GM12891 (cell line): Measurements from ENCODE around the gene PHOSPHO1.

ENCODE experiments used
- DNase-seq: peaks from one replicate; pipeline ENCODE4 v3.0.0; 2011; ENCODE audit warnings: low spot score; ENCODE audit not compliant: insufficient read length
- FAIRE-seq: peaks from 2 replicates; lab custom pipeline; 2011; peaks lifted over from hg19 to GRCh38; lab: Jason Lieb, UNC
- PAX5 ChIP-seq: IDR thresholded peaks from 2 replicates; pipeline ENCODE4 v1.6.1; 2011; ENCODE audit warnings: low read length, moderate library complexity, mild to moderate bottlenecking; ENCODE audit not compliant: insufficient read depth, severe bottlenecking
- POLR2A ChIP-seq: IDR thresholded peaks from 2 replicates; pipeline ENCODE4 v1.6.1; 2011; ENCODE audit warnings: low read depth, low read length, control low read depth
- POLR2AphosphoS5 ChIP-seq: IDR thresholded peaks from 2 replicates; pipeline ENCODE4 v1.6.1; 2011; ENCODE audit warnings: low read depth, low read length, control low read depth
- POU2F2 ChIP-seq: IDR thresholded peaks from 2 replicates; pipeline ENCODE4 v1.6.1; 2011; ENCODE audit warnings: low read depth, mild to moderate bottlenecking, control low read depth, low read length, moderate library complexity
- SPI1 ChIP-seq: IDR thresholded peaks from 2 replicates; pipeline ENCODE4 v1.6.1; 2011; ENCODE audit warnings: low read depth, low read length, control low read depth
- TAF1 ChIP-seq: IDR thresholded peaks from 2 replicates; pipeline ENCODE4 v1.6.1; 2011; ENCODE audit warnings: low read depth, low read length, control low read depth

Gene PHOSPHO1

DNA sequence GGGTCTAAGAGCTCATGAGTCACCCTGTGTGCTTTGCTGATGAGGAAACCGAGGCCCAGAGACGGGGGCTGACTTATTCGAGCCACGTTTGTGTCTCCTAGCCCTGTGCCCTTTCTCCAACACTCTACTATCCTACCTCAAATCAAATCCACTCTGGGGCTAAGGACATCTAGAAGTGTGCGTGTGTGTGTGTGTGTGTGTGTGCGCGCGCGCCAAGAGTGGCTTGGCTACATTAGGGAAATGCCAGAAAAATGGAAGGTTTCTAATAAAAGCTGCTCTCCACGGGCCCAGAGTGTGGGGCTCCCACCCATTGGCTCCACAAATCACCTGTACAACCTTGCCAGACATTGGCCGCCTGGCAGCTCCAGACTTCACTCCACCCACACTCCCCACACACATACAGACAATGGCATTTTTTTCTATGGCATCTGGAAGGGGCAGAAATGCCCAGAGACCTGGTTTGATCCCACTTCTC, 30.3 kb upstream of the PHOSPHO1 start:
- TF ChIP-seq POLR2AphosphoS5 = no peak
- no peak for TF ChIP-seq PAX5
- FAIRE-seq (no peak), DNase-seq (no peak)

- DNase-seq = peak; percentile 53
- TF ChIP-seq TAF1 (no peak), SPI1 (no peak), POU2F2 (no peak), POLR2AphosphoS5 (no peak), PAX5 (no peak), POLR2A (no peak)
- FAIRE-seq = no peak
Observed at GRCh38 chr17:49260011-49260816, 29.6 kb upstream of the PHOSPHO1 start.

- no peak for DNase-seq
- TF ChIP-seq TAF1 (no peak), POLR2AphosphoS5 (no peak), POU2F2 (no peak), POLR2A (no peak), SPI1 (no peak), PAX5 (no peak)
- FAIRE-seq = no peak
Observed at GRCh38 chr17:49259663-49260010, 29.1 kb upstream of the PHOSPHO1 start.

DNA sequence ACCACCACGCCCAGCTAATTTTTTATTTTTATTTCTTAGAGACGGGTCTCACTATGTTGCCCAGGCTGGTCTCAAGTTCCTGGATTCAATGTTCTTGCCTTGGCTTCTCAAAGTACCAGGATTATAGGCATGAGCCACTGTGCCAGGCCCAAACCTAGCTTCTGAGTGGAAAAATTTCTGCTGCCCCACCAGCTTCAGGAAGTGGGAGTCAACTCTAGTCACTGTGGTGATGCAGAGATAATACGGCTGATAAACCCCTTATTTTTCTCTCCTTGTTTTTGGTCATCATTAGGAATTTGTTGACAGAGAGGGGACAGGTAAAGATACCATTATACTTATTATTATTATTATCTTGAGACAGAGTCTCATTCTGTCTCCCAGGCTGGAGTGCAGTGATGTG, 27.8 kb upstream of the PHOSPHO1 start:
- TF ChIP-seq SPI1 (no peak), POLR2AphosphoS5 (no peak), POLR2A (no peak)
- no peak for DNase-seq
- FAIRE-seq = no peak

DNA sequence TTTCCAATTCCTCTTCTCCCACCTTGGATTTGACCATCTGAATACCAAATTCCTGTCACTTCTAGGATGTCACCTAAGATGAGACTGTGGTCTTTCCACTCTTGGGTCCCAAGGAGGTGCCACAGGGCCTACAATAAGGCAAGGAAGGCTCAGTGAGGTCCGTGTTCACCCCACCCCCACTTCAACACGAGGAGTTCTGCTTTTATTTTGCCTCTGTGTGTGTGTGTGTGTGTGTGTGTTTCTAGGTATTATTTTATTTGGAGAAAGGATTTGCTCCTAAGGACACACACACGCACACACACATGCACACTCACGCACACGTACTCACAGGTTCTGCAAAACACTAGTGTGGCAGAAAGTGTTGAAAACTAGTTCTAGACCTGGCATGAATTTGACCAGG, 24.5 kb upstream of the PHOSPHO1 start:
- no peak for FAIRE-seq
- DNase-seq = no peak
- TF ChIP-seq TAF1 = no peak
- no peak for TF ChIP-seq POLR2AphosphoS5
- TF ChIP-seq POLR2A = no peak
- no peak for TF ChIP-seq POU2F2
- no peak for TF ChIP-seq SPI1
- no peak for TF ChIP-seq PAX5

DNA sequence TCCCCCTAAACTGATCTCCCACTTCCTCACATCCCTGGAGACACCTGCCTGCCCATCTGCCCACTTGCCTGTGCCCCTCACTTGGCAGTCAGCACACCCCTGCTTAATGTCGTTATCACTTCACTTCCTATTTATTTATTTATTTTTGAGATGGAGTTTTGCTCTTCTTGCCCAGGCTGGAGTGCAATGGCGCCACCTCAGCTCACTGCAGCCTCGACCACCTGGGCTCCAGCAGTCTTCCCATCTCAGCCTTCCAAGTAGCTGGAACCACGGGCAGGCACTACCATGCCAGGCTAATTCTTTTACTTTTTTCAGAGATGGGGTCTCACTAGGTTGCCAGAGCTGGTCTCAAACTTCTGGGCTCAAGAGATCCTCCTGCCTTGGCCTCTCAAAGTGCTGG, 23.5 kb upstream of the PHOSPHO1 start:
- FAIRE-seq = no peak
- no peak for DNase-seq
- TF ChIP-seq SPI1 (no peak), POLR2AphosphoS5 (no peak), POU2F2 (no peak), PAX5 (no peak), TAF1 (no peak), POLR2A (no peak)

- TF ChIP-seq TAF1 = no peak
- no peak for TF ChIP-seq POU2F2
- TF ChIP-seq PAX5 = no peak
- no peak for TF ChIP-seq POLR2AphosphoS5
- no peak for TF ChIP-seq SPI1
- no peak for TF ChIP-seq POLR2A
- no peak for FAIRE-seq
- DNase-seq = no peak
Observed at GRCh38 chr17:49252148-49252695, 21.6 kb upstream of the PHOSPHO1 start.

DNA sequence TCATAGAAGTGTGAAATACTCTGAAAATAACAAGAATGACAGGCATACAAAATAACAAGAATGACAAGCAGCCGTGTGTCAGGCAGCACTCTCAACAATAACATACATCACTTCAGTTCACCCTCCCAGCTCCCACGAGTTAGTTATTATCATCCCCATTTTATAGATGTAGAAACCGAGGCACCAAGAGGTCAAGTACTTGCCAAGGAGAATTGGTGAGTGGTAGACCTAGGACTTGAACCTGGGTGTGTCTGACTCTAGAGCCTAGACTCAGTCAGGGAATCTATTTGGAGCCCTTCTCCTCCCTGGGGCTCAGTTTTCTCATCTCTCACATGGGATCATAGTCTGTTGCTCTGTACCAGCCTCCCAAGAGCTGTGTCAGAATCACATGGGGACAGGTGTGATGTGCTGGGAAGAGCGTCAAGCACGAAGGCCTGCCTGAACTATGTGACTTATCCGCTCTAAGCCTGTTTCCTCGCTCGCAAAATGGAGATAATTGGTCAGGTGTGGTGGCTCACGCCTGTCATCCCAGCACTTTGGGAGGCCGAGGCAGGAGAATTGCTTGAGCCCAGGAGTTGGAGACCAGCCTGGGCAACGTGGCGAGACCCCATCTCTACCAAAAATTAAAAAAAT, 19.4 kb upstream of the PHOSPHO1 start:
- DNase-seq = no peak
- FAIRE-seq = no peak
- TF ChIP-seq POLR2AphosphoS5 = no peak
- TF ChIP-seq PAX5 = no peak
- TF ChIP-seq POLR2A = no peak
- TF ChIP-seq POU2F2 = no peak
- TF ChIP-seq SPI1 = no peak
- TF ChIP-seq TAF1 = no peak

- TF ChIP-seq PAX5 (no peak), POLR2A (no peak), POLR2AphosphoS5 (no peak), POU2F2 (no peak), TAF1 (no peak), SPI1 (no peak)
- DNase-seq = no peak
- no peak for FAIRE-seq
Observed at GRCh38 chr17:49249292-49249794, 18.8 kb upstream of the PHOSPHO1 start.
